Loucy (cell line): ENCODE data around the gene AIRE.

Experiments used
- H2AFZ ChIP-seq: fragments of 200-600 bp; sonication (generic); 2 replicates; pipeline ENCODE4 v1.6.0; 2016; ENCODE audit warnings: antibody characterized with exemption, mild to moderate bottlenecking, low read length, moderate library complexity
- H3F3A ChIP-seq: fragments of 200-600 bp; 2 replicates; pipeline ENCODE4 v1.6.0; 2016; ENCODE audit warnings: antibody characterized with exemption, low read depth, mild to moderate bottlenecking
- H3K27me3 ChIP-seq: fragments of 200-600 bp; sonication (generic); 2 replicates; pipeline ENCODE4 v1.6.1; 2014; ENCODE audit warnings: low read length, mild to moderate bottlenecking; ENCODE audit not compliant: insufficient read depth, poor library complexity, severe bottlenecking
- H3K36me3 ChIP-seq: fragments of 200-600 bp; sonication (generic); 2 replicates; pipeline ENCODE4 v1.6.1; 2016; ENCODE audit warnings: low read length; ENCODE audit not compliant: insufficient read depth
- H3K4me1 ChIP-seq: fragments of 200-600 bp; sonication (generic); 2 replicates; pipeline ENCODE4 v1.5.1; 2014; ENCODE audit warnings: low read length, mild to moderate bottlenecking; ENCODE audit not compliant: insufficient read depth, poor library complexity, severe bottlenecking
- H3K4me2 ChIP-seq: fragments of 200-600 bp; sonication (generic); 2 replicates; pipeline ENCODE4 v1.6.0; 2014; ENCODE audit warnings: antibody characterized with exemption, low read length, low read depth, mild to moderate bottlenecking; ENCODE audit not compliant: poor library complexity, severe bottlenecking
- H3K4me3 ChIP-seq: fragments of 200-600 bp; sonication (generic); 2 replicates; pipeline ENCODE4 v1.5.1; 2014; ENCODE audit warnings: low read length, mild to moderate bottlenecking, mixed read lengths; ENCODE audit not compliant: poor library complexity, severe bottlenecking
- H3K79me2 ChIP-seq: fragments of 200-600 bp; sonication (generic); 2 replicates; pipeline ENCODE4 v1.6.1; 2014; ENCODE audit warnings: low read length; ENCODE audit not compliant: insufficient read depth
- H3K9ac ChIP-seq: fragments of 200-600 bp; sonication (generic); 2 replicates; pipeline ENCODE4 v1.6.0; 2014; ENCODE audit warnings: mild to moderate bottlenecking, low read depth, low read length, moderate library complexity; ENCODE audit not compliant: poor library complexity, severe bottlenecking
- H3K9me2 ChIP-seq: fragments of 200-600 bp; sonication (generic); replicated peaks from 2 replicates; pipeline ENCODE4 v1.6.1; 2016; ENCODE audit warnings: low read depth, low read length, mixed read lengths
- H3K9me3 ChIP-seq: fragments of 200-600 bp; sonication (generic); 2 replicates; pipeline ENCODE4 v1.6.1; 2014; ENCODE audit warnings: mild to moderate bottlenecking, antibody characterized with exemption, low read length, low read depth; ENCODE audit not compliant: insufficient read depth
- H4K20me1 ChIP-seq: fragments of 200-600 bp; sonication (generic); 2 replicates; pipeline ENCODE4 v1.6.0; 2014; ENCODE audit warnings: antibody characterized with exemption, low read length, mild to moderate bottlenecking; ENCODE audit not compliant: insufficient read depth, poor library complexity, severe bottlenecking
- CTCF ChIP-seq: fragments of 200-600 bp; sonication (generic); conservative IDR thresholded peaks from 2 replicates; pipeline ENCODE4 v1.5.1; 2014; ENCODE audit warnings: mild to moderate bottlenecking, antibody characterized with exemption, low read length
- EZH2phosphoT487 ChIP-seq: fragments of 200-600 bp; IDR thresholded peaks from 2 replicates; pipeline ENCODE4 v1.6.1; 2018; ENCODE audit warnings: antibody characterized with exemption, mild to moderate bottlenecking, moderate library complexity, borderline replicate concordance

The AIRE gene

DNA sequence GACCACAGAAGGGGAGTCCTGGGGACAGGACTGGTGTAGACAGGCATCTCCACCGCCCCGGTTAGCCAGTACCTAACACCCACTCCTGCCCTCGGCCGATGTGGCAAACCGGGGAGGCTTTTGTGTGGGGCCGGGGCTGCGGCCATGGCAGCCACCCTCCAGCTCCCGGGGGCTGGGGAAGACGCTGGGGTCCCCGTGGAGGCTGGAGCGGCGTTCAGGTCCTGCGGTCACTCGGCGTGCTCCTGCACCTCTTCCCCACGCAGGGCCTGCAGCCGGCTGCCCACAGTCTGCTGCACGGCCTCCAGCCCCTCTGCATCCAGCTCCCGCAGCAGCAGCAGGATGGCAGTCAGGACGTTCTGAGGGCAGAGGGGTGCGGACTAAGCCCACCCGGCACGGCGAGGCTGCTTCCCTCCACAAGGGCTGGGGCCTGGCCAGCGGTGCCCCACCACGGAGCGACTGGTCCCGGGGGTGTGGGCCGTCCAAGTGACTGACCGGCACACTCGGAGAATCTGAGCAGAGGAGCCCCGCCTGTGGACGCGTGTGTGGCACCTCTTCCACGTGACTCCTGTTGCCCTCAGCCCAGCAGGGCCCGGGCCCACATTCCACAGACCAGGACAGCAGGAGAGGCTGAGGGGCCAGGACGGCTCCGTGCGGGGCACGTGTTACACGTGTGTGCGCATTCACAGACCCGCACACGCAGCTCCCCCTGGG lies 44.5 kb downstream of the AIRE start:
- Histone ChIP-seq H3K36me3 (peaks cover 9% of the 10 kb centered on the region; the same call in 1 of the 2 replicates), H3K4me2 (no peak overlapping the region)

GRCh38 chr21:44330698-44331097 lies 45.0 kb downstream of the AIRE start:
- no peaks in the 10 kb centered on the region for H4K20me1 ChIP-seq
- H3K4me1 ChIP-seq = no peaks in the 10 kb centered on the region

More for the DNA sequence above, 44.5 kb downstream of the AIRE start:
- Histone ChIP-seq H2AFZ (no peak overlapping the region), H3K9me2 (no peaks in the 10 kb centered on the region), H3K4me3 (no peak overlapping the region), H3K79me2 (no peaks in the 10 kb centered on the region), H3K9ac (no peak overlapping the region), H4K20me1 (no peaks in the 10 kb centered on the region), H3K9me3 (no peaks in the 10 kb centered on the region), H3F3A (no peaks in the 10 kb centered on the region), H3K27me3 (no peaks in the 10 kb centered on the region), H3K4me1 (no peaks in the 10 kb centered on the region)
- TF ChIP-seq CTCF = no peak
- no peak for TF ChIP-seq EZH2phosphoT487

DNA sequence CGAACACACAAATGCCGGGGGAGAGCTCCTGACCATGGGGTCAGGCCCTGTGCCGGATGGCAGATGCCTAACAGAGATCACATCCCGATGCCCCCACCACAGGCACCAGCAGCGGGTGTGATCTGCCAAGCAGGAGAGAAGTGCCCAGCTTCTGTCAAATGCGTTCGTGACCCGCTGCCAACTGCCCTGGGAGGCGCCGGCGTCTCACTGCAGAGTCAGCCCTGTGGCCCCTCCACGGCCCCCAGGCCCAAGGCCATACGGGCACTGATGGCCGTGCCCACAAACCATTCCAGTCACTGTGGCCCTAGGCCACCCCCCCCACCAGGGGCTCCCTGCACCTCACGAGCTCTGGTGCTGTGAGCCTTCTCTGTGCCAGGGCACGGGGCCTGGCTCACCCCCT lies 45.5 kb downstream of the AIRE start:
- no peak overlapping the region for H3K9ac ChIP-seq
- no peak overlapping the region for H2AFZ ChIP-seq
- TF ChIP-seq EZH2phosphoT487 (no peak), CTCF (no peak)
- H3K9me3 ChIP-seq = no peaks in the 10 kb centered on the region
- H3K79me2 ChIP-seq = no peaks in the 10 kb centered on the region
- H3K4me1 ChIP-seq = no peaks in the 10 kb centered on the region
- no peaks in the 10 kb centered on the region for H3F3A ChIP-seq
- H3K9me2 ChIP-seq = no peaks in the 10 kb centered on the region
- H3K4me2 ChIP-seq = no peak overlapping the region
- H3K4me3 ChIP-seq = no peak overlapping the region
- no peaks in the 10 kb centered on the region for H4K20me1 ChIP-seq
- H3K36me3 ChIP-seq = peaks cover 5% of the 10 kb centered on the region; the same call in 1 of the 2 replicates
- H3K27me3 ChIP-seq = no peaks in the 10 kb centered on the region

More at GRCh38 chr21:44330698-44331097, 45.0 kb downstream of the AIRE start:
- H3K9me2 ChIP-seq = no peaks in the 10 kb centered on the region
- no peak overlapping the region for H3K9ac ChIP-seq
- H3K79me2 ChIP-seq = no peaks in the 10 kb centered on the region
- peaks cover 5% of the 10 kb centered on the region; the same call in 1 of the 2 replicates for H3K36me3 ChIP-seq
- H3K4me2 ChIP-seq = no peak overlapping the region
- H2AFZ ChIP-seq = no peak overlapping the region
- no peaks in the 10 kb centered on the region for H3K9me3 ChIP-seq
- no peak overlapping the region for H3K4me3 ChIP-seq
- TF ChIP-seq EZH2phosphoT487 = no peak
- no peak for TF ChIP-seq CTCF
- H3F3A ChIP-seq = no peaks in the 10 kb centered on the region
- H3K27me3 ChIP-seq = no peaks in the 10 kb centered on the region
